Parathyroid adenoma (tissue), 2 donors: ENCODE results near the gene CC2D1B.
A peak's percentile ranks its signal among the peaks of the same experiment; 100 is the strongest.

Source experiments
- H2AFZ ChIP-seq: fragments of 300-600 bp; sonication (generic); one replicate; pipeline ENCODE4 v1.7.0; 2017; ENCODE audit warnings: antibody characterized with exemption, mild to moderate bottlenecking
- H3K27ac ChIP-seq: fragments of 300-600 bp; sonication (generic); one replicate; pipeline ENCODE4 v1.7.0; 2017
- H3K27me3 ChIP-seq: fragments of 300-600 bp; sonication (generic); one replicate; pipeline ENCODE4 v1.7.0; 2017; ENCODE audit warnings: low read length; ENCODE audit not compliant: control insufficient read depth, insufficient read depth
- H3K36me3 ChIP-seq: fragments of 300-600 bp; sonication (generic); one replicate; pipeline ENCODE4 v1.7.0; 2017; ENCODE audit warnings: low read length; ENCODE audit not compliant: control insufficient read depth, insufficient read depth
- H3K4me1 ChIP-seq: fragments of 300-600 bp; sonication (generic); one replicate; pipeline ENCODE4 v1.7.0; 2017; ENCODE audit warnings: control low read depth
- H3K4me2 ChIP-seq: fragments of 300-600 bp; sonication (generic); one replicate; pipeline ENCODE4 v1.7.0; 2017; ENCODE audit warnings: low read length
- H3K4me3 ChIP-seq: fragments of 300-600 bp; sonication (generic); one replicate; pipeline ENCODE4 v1.7.0; 2017; ENCODE audit warnings: low read depth, low read length
- H3K79me2 ChIP-seq: fragments of 300-600 bp; sonication (generic); one replicate; pipeline ENCODE4 v1.7.0; 2017; ENCODE audit warnings: control low read depth
- H3K9ac ChIP-seq: fragments of 300-600 bp; sonication (generic); one replicate; pipeline ENCODE4 v1.7.0; 2017; ENCODE audit warnings: mild to moderate bottlenecking
- H3K9me3 ChIP-seq: fragments of 300-600 bp; sonication (generic); one replicate; pipeline ENCODE4 v1.7.0; 2017; ENCODE audit warnings: low read length; ENCODE audit not compliant: control insufficient read depth
- CTCF ChIP-seq: fragments of 300-600 bp; sonication (generic); IDR thresholded peaks from one replicate; pipeline ENCODE4 v1.7.0; 2017; ENCODE audit warnings: antibody characterized with exemption, mild to moderate bottlenecking
- donor health status: primary hyperparathyroidism.

Gene CC2D1B, protein sequence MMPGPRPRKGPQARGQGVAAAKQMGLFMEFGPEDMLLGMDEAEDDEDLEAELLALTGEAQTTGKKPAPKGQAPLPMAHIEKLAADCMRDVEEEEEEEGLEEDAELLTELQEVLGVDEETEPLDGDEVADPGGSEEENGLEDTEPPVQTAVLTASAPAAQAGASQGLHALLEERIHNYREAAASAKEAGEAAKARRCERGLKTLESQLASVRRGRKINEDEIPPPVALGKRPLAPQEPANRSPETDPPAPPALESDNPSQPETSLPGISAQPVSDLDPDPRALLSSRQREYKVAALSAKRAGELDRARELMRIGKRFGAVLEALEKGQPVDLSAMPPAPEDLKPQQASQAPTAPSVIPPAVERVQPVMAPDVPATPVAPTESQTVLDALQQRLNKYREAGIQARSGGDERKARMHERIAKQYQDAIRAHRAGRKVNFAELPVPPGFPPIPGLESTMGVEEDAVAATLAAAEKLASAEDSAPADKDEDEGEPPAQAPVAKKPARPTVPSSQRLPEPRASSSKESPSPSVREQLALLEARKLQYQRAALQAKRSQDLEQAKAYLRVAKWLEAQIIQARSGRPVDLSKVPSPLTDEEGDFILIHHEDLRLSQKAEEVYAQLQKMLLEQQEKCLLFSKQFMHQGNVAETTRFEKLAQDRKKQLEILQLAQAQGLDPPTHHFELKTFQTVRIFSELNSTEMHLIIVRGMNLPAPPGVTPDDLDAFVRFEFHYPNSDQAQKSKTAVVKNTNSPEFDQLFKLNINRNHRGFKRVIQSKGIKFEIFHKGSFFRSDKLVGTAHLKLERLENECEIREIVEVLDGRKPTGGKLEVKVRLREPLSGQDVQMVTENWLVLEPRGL

DNA sequence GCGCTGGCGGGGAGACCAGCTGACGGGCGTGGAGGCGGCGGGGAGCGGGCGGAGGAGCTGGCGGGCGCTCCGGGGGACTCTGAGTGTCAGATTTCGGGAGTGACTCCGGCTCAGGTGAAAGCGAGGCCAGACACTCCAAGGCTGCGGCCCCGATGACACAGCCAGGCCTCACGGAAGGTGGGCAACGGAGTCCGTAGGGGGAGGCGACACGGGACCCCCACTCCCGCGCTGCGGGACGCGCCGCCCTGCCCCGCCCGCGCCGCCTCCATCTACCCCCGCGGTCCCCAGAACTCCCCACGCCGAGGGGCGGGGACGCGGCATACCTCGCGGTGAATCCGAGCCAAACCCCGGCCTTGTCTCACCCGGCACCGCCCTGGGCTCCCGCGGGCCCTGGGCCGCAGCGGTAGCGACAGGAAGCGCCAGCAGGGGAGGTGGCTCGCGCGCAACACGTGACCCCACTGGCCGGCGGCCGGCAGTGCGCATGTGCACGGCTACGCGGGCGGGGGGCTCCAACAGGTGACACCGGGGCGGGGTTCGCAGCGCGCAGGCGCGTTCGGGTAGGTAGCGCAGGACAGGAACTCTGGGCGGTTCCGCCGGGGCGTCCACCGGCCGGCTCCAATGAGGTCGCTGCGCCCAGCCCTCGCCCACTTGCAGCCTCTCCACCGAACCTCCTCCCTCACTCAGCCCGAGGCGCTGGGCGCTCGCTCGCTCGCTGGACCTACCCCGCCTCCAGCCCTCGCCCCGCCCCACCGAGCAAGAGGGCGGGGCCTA is at the start of gene CC2D1B:
CC2D1B (minus strand) TSS at position 460 of the 771 bp plus-strand sequence. CDS start 1,585 bp downstream, outside the sequence.
- no peaks in the 10 kb centered on the region for H3K27me3 ChIP-seq
- peak within 1 kb of the TSS; percentile 46 for H3K9ac ChIP-seq
- no peak for TF ChIP-seq CTCF

GRCh38 chr1:52414942-52415341 is 48.9 kb upstream of the CC2D1B start:
- Histone ChIP-seq H3K4me2 (no peak overlapping the region), H2AFZ (no peak overlapping the region), H3K4me3 (no peak overlapping the region), H3K36me3 (no peaks in the 10 kb centered on the region), H3K27me3 (no peaks in the 10 kb centered on the region), H3K79me2 (no peaks in the 10 kb centered on the region), H3K4me1 (no peaks in the 10 kb centered on the region), H3K9ac (no peak overlapping the region), H3K9me3 (no peaks in the 10 kb centered on the region), H3K27ac (no peak overlapping the region)
- no peak for TF ChIP-seq CTCF

More for the DNA sequence above, at the start of gene CC2D1B:
- Histone ChIP-seq H2AFZ (peak within 1 kb of the TSS; percentile 94), H3K36me3 (no peaks in the 10 kb centered on the region), H3K4me1 (no peaks in the 10 kb centered on the region), H3K4me3 (peak within 1 kb of the TSS; percentile 96), H3K9me3 (no peaks in the 10 kb centered on the region), H3K27ac (peak within 1 kb of the TSS; percentile 77), H3K79me2 (peaks cover 3% of the 10 kb centered on the region), H3K4me2 (peak within 1 kb of the TSS; percentile 73)

DNA sequence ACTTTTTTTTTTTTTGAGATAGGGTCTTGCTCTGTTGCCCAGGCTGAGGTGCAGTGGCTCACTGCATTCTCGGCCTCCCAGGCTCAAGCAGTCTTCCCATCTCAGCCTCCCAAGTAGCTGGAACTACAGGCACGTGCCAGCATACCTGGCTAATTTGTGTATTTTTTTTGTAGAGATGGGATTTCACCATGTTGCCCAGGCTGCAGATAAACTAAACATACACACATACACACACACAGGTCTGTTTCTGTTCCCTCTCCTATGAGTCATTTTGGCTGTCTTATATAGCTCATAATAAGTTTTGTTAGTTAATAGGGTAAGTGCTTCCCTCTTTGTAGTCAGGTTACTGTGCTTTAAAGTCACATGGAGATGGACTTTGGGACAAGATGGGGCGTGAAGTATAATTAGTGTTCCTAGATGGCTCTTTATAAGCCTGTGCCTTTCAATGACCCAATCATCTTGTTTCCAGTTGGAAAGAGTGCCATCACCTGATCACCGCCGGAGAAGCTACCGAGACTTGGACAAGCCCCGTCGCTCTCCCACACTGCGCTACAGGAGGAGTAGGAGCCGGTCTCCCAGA is 47.5 kb upstream of the CC2D1B start:
- no peaks in the 10 kb centered on the region for H3K36me3 ChIP-seq
- no peak overlapping the region for H2AFZ ChIP-seq
- no peaks in the 10 kb centered on the region for H3K27me3 ChIP-seq
- no peak overlapping the region for H3K4me3 ChIP-seq
- no peak overlapping the region for H3K27ac ChIP-seq
- no peaks in the 10 kb centered on the region for H3K79me2 ChIP-seq
- no peaks in the 10 kb centered on the region for H3K4me1 ChIP-seq
- TF ChIP-seq CTCF, result no peak
- no peak overlapping the region for H3K4me2 ChIP-seq
- H3K9me3 ChIP-seq, result no peaks in the 10 kb centered on the region
- no peak overlapping the region for H3K9ac ChIP-seq

GRCh38 chr1:52404975-52405338 is 39.0 kb upstream of the CC2D1B start:
- Histone ChIP-seq H3K79me2 (peaks cover 2% of the 10 kb centered on the region), H3K27ac (peak overlapping the region; percentile 96), H2AFZ (peak overlapping the region; percentile 93), H3K4me2 (peak overlapping the region; percentile 67), H3K9me3 (no peaks in the 10 kb centered on the region), H3K4me1 (peaks cover 3% of the 10 kb centered on the region), H3K4me3 (peak overlapping the region; percentile 93), H3K36me3 (no peaks in the 10 kb centered on the region), H3K27me3 (no peaks in the 10 kb centered on the region), H3K9ac (no peak overlapping the region)
- TF ChIP-seq CTCF, result no peak
